RPMI8226 (cell line): ENCODE results near the gene TIAM2.
"Not testable (repeated sequence)": the region's sequence is repeated elsewhere in the genome, so short reads cannot be mapped to it uniquely, and the experiment has no call there.

Experiments used
- DNase-seq: peaks from one replicate; pipeline ENCODE4 v3.0.0-alpha.2; 2015

Gene TIAM2

DNA sequence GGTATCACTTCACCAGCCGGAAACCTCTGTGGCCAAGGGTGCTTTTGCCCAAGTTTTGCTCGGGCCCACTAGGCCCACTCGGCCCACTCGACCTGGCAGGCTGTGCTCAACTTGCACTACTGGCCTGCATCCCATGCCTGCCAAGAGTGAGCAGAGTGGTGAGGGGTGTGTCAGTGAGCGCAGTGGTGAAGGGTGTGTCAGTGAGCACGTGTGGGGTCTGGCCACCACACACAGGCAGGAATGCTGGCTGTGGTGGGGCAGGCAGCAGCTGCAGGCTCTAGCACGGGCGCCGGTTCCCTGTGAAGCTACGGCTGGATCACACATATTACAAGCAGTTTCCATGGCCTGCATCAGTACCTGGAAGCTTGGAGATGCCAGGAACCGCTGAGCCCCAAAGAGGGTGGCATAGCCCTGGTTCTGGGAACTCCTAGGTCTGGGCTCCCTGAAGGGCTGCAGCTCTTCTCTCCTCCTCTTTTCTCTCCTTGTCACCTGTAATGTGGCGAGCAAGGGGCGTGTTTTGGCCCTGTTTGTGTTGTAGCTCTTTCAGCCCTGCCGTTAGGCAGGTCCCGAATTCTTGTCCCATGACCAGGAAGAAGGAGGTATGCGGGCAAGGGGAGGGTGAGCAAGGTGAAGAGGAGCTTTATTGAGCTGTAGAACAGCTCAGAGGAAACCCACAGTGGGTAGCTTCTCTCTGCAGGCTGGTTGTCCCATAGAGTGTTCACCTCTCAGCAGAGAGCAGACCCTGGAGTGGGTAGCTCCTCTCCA, 217.7 kb downstream of the TIAM2 start:
- DNase-seq: no peak

DNA sequence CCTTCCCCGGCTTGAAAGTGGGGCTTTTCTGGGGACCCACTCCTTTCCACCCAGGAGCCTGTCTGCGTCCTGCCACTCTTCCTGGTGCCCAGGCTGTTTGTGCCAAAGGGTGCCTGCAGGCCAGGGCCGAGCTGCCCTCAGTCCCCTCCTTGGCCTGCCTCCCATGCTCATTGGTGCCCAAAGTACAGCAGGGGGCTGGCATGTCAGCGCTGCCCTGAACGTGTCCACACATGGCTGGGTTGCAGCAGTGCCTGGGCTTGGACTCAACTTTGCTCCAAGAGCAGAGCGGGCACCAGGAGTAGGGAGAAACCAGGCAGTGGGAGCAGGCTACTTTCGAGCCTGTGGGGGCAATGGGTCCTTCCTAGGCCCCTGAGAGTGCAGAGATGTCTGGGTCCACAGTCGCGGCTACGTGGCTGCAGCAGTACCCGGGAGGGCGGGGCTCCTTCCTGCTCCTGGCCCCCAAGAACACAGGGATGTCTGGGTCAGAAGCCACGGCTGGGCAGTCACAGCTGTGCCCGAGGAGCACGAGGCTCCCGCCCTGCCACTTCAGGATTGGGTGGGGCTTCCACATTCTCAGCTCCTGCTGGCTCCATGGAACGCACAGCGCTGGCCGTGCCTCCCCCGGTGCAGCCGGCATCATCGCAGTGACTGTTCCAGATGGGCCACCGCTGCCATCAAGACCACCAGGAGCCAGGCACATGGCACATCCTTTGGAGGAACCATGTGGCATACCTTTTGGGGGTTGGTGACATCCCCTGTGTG, 218.7 kb downstream of the TIAM2 start:
- DNase-seq: no peak

DNA sequence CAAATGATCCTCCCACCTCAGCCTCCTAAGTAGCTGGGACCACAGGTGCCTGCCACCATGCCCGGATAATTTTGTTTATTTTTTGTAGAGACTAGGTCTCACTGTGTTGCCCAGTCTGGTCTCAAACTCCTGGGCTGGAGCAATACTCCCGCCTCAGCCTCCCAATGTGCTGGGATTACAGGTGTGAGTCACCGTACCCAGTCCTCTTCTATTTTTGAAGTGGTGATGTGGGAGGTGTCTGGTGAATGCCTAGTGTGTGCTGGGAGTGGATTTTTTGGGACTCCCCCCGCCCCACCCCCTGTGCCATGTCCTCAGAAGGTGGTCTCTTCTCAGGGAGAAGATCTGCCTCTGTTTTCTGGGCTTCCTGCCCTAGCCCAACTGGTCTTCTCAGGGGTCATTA, 220.8 kb downstream of the TIAM2 start:
- DNase-seq: no peak

DNA sequence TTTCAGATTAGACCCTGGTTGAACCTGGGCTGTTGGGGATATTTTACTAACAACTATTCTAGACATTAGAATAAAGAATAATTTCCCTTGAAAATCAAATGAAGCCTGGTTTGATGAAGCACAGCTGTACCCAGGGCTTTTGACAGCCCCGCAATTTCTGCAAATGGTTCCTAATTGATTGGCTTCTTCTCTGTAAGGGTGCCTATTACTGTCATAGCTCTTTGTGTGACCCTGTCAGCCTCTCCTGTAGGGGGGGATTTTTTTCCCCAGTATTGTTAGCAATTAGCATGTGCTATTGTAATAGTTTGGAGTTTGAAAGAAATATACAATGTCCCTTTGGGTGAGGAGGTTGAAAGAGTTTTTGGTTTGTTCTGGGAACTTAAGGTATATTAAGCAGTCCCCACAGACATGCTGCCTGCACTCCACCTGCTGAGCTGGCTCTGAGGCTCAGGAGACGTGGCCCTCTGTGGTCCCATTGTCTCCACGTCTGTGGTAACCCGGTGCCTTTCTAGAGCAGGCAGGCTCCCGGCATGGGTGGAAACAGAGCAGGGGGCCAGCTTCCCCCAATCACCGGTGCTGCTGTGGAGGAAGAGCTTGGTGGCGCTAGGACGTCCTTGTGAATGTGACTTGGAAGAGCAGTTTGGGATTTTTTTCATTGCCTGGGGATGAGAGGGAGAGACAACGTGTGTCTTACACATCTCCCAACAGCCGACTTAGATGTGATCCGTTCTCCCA, 221.4 kb downstream of the TIAM2 start:
- no peak for DNase-seq

DNA sequence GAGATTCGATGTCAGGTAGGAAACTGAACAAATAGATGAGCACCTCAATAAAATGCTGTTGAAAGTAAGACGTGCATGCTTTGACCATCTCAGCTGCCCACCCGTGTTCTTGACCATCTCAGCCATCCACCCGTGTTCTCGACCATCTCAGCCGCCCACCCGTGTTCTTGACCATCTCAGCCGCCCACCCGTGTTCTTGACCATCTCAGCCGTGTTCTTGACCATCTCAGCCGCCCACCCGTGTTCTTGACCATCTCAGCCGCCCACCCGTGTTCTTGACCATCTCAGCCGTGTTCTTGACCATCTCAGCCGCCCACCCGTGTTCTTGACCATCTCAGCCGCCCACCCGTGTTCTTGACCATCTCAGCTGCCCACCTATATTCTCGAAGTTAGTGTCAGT, 223.6 kb downstream of the TIAM2 start:
- not testable (repeated sequence) for DNase-seq

DNA sequence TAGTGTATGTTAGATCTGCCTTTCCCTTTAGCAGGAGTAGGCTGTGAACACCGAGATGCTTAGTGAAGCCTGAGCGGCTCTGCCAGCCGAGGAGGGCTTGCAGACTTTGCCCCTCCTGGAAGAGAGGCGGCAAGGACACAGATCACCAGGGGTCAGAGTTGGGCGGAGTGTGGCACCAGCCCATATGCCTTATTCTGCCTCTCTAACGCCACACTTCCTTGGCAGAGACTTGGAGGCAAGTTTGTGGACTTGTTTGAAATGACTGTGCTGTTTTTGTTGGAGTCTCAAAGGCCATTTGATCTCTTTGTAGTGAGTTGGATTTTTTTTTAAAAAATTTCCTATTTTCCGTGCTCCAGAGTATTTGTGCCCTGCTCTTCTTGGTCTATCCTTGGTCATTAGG, 224.2 kb downstream of the TIAM2 start:
- DNase-seq: no peak

DNA sequence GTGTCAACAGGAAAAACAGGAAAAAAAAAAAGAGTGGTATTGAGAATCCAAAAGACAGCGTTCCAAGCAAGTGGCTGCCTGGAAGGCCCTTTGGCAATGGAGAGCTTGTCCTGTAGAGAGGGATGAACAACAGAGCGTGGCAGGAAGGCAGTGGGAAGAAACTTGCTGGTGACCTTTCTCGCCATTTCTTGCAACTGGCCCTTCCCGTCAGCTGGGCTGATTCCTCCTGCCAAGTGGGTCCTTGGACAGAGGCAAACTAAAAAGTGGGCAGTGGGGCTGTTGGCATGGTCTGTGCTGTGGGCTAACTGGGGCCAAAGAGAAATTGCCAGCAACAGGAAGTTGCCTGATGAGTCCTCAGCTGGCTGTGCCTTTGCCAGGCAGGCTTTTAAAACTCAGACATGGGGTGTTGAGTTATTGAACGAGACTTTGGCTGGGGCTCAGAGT, 224.8 kb downstream of the TIAM2 start:
- DNase-seq: no peak

DNA sequence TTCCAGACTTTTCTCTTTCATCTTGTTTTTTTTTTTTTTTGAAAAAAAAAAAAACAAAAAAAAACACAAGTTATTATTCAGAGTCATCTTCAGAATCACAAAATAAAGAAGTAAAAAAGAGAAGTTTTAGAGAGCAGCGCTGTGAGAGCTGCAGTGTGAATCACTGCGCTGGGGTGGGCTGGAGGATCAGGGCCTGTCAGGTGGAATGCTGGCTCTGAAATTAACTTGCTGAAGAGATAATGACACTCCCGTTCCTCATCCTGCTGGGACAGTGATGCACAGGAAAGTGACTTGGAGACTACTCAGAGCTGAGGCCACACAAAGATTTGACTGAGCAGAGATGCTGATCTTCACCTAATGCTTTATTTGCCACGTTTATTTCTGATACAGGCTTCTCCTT, 226.0 kb downstream of the TIAM2 start:
- DNase-seq: no peak

DNA sequence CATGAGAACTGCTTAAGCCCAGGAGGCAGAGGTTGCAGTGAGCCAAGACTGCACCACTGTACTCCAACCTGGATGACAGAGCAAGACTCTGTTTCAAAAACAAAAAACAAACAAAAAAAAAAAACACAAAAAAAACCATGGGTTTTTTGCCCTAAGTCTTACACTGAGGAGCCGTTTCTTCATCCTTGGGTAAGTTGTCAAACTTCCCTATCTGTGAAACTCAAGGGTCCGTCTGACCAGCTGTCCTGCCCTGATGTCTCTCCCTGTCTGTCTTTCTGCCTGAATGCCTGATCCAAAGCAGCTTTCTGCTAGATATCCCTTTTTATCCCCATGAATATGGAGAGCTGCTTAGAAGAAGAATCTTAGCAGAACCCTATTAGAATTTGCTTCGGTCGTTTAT, 227.4 kb downstream of the TIAM2 start:
- DNase-seq: no peak

DNA sequence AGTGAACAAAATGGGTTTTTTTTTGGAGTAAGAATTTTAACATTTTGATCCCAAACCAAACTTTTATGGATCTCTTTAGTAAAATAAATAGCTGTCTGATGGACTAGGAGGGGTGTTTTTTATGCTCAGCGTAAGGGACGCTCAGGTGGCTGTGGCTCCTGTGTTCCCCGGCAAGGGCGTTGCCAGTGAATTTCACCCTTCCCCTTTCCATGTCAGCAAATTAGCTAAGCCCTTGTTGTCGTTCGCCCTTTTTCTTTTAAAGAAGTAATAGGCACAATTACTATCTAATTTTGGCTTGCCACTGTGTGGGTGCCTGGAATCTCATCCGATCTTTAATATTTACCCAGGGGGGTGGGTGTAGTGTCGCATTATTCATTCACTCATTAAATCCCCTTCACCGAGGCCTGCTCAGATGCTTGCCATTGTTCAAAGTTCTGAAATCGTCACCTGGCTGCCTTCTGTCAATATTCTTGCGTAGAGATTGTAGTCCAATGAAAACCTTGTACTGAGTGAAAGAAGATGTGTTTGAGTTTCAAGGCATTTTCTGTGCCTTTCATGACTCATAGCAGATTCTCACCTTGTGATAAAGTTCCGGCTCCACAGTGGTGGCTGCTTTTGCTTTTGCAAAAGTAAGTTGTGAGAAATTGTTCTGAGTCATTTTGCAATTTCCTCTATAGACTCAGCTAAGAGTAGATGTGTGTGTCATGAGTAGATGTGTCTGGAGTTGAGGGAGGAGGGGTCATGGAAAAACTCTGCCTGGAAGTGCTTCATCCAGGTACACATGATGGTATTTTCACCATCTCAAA, 228.7 kb downstream of the TIAM2 start:
- DNase-seq: no peak

DNA sequence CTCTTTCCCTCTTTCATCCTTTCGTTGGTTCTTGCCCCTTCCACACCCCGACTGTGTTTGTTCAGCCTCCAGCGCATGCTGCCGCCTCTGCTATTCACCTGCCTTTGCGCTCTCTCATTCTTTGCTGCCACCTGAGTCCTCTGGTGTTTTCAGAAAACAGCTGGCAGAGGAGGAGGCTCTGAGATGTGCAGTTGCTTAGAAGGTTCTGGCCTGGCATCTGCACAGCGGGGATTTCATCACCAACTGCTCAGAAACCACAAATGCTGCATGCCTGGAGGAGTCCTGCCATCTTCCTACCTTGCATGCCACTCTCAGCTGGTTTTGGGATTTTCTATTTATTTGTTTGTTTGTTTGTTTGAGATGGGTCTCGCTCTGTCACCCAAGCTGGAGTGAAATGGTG, 229.5 kb downstream of the TIAM2 start:
- DNase-seq: no peak

DNA sequence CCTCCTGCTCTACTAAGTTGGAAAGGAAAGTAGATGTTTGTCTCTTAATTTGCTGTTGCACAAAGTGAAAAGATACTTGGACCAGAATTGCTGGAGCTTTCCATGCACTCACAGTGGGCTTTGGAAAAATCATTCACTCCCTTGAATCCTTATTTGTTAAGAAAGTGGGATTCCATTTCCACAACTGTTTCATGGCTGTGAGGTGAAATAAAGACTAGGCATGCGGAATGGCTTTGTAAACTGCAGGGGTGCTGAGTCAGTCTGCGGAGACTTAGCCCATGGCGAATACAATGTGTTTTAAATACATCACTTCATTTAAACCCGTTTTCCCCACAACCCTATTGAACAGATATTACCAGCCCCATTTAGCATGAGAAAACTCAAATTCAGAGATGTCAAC, 231.9 kb downstream of the TIAM2 start:
- no peak for DNase-seq

DNA sequence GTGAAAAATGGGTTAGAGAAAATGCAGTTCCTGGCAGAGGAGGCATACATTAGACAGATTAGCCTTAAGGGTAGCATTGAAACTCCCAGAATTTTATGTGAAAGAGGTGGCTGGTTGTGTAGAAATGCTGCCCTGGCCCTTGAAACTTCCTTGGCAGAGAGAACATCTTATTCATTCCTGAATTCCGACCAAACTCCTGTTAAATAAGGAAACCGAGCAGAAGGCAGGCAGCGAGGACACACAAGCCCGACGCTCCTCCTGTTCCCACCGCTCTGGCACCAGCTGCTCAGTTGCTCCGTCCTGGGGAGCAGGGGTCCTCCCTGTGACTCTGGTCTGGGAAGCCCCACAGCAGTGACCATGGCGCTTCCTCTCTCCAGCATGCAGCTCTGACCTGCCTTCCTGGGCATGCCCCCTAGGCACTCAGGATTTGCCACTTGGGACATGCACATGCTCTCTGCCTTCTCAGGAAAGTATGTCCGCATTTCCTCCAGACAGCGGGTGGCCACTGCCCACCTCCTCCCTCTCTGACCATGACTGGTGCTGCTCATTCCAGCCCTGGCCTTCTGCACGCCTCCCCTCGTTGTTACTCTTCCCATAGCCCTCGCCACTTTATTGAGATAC, 233.5 kb downstream of the TIAM2 start:
- DNase-seq: no peak

DNA sequence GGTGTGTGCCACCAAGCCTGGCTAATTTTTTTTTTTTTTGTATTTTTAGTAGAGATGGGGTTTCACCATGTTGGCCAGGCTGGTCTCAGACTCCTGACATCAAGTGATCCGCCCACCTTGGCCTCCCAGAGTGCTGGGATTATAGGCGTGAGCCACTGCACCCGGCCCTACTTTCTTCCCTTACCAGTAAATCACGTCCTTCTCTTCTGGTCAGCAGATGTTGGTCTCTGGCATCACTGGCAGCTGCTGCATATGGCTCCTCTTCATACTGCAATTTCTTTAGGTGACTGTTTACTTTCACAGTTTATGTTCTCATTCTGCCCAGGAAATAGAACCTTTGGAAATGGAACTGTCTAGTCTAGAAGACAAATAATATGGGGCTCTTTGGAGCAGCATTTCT, 235.9 kb downstream of the TIAM2 start:
- not testable (repeated sequence) for DNase-seq

DNA sequence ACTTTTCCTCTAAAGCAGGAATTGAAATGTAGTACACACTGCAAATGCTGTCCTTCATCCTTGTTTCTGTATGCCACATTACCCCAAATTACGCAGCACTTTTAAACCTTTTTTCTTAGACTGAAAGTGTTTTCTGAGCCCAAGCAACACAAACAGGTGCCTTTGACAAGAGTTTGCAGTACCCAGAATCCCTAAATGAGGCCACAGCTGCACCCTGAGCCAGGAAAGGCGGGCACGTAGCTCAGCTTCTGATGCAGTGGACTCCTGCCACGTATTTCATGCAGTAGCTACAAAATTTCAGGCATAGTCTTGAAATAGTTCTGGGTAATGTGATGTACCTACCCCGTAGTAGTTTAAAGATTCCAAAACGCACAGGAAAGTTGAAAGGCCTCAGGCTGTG, 237.7 kb downstream of the TIAM2 start:
- no peak for DNase-seq

DNA sequence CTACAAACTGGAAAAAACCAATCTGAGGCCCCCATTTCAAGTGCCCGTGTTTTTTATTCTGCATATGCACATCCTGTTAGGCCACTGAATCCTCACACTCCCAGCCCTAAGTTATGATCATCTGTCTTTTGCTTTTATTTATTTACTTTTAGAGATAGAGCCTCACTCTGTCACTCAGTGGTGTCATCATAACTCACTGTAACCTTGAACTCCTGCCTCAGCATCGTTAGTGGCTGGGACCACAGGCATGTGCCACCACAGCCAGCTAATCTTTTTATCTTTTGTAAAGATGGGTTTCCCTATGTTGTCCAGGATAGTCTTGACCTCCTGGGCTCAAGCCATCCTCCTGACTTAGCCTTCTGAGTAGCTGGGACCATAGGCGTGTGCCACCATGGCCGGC, 239.1 kb downstream of the TIAM2 start:
- no peak for DNase-seq

DNA sequence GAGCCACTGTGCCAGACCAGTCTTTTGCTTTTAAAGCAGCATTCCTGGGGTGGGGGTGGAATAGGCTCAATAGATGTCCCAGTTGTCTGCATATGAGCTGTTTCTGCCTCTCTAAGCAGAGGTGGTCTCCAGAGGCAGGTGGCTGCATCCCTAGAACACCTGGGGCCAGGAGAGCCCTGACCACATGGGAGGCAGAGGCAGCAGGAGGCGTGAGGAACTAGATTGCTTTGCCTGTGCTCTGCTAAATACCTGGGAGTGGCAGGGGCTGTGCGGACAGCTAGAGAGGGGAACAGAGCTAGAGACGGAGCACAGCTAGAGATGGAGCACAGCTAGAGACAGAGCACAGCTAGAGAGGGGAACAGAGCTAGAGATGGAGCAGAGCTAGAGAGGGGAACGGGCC, 239.6 kb downstream of the TIAM2 start:
- DNase-seq: no peak

DNA sequence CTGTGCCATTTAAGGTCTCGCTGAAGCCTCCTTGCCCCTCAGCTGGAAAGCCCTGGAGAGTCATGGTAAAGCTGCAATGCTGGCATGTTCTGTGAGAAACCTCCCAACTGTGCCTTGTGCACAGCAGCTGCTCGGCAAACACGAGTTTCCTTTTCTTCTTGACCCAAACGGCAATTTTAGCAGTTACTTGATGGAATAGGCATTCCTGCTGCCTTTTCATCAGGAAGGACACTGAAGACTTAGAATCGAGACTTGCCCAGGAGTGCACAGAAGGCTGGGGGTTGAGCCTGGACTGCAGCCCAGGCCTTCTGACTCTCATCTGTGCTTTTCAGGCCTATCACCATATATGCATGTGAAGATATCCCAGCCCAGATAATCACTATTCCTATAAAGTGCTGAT, 240.0 kb downstream of the TIAM2 start:
- DNase-seq: no peak

DNA sequence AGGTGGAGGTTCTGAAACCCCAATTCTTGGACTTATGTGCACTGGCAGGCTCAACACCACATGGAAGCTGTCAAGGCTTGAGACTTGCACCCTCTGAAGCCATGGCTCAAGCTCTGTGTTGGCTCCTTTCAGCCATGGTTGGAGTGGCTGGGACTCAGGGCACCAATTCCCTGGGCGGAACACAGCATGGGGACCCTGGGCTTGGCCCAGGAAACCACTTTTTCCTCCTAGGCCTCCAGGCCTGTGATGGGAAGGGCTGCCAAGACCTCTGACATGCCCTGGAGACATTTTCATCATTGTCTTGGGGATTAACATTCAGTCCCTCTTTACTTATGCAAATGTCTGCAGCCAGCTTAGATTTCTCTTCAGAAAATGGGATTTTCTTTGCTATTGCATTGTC, 242.5 kb downstream of the TIAM2 start:
- DNase-seq: no peak

DNA sequence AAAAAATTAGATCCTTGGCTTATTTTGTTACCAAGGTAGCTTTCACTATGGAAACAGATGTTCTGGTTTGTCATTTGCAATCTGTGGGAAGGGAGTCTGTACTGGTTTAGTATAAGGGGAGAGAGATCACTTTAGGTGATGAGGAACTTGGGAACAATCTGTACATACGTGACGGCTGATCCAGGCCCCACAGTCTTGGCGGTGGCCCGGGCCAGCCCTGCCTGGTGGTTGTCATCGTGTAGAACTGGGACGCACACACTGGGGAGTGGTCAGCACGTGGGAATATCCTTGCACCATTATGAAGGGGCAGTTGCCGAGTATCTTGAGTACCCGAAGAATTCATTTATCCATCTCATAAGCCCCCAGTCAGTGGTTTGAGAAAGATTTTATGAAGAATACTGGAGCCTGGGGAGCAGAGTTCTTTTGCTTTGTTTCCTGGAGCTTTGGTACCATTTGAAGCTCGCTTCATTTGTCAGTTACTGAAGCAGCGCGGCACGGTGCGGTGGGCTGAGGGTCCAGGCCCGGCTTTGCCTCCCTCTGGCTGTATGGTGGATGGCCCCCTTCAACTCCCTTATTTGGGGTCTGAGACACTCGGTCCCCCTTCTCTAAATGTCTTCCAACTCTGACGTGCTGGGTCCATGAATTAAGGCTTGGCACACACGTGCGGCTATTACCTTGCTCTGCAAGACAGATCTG, 245.9 kb downstream of the TIAM2 start:
- DNase-seq: no peak

DNA sequence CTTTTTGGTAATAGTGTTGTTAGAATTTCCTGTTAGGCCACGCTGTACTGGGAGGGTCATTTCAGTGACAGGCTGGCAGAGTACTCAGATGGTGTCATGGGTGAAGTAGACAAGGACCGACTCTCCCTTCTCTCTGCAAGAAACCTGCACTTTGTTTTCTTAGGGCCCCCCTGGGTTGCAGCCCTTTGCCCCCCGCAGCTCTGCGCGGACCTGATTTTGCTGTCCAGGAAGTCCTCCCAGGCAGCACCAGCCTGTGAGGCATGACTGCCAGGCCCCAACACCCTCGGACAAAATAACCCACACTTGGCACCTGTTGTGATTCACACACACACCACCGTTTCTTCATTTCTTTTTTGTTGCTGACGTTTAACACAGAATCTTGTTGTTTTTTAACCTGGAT, 246.9 kb downstream of the TIAM2 start:
- DNase-seq: no peak

DNA sequence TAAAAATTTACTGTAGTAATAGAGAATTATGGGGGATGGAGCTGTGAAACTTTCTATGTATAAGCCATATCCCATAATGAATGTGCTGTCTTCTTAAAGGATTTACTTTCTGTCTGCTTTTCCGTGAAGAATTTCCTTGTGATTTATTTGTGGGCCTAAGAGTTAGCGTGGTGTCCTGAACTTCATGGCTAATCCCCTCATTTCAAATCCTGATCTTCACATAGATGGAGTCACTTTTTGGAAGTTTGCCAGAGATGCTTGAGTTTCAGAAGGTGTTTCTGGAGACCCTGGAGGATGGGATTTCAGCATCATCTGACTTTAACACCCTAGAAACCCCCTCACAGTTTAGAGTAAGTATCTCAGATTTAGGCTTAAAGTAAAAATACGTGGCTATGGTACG, 249.3 kb downstream of the TIAM2 start:
- DNase-seq: no peak
